Iris pigment epithelial cell (primary cell): ENCODE data around the gene CWC27.
"Not testable (repeated sequence)": the region's sequence is repeated elsewhere in the genome, so short reads cannot be mapped to it uniquely, and the experiment has no call there.

Experiments
- DNase-seq: peaks from one replicate; pipeline ENCODE4 v3.0.0-alpha.2; 2011; ENCODE audit warnings: low read depth

Gene CWC27

GRCh38 chr5:64838803-64839202 is 70.1 kb downstream of the CWC27 start:
- no peak for DNase-seq

GRCh38 chr5:64839936-64840335 is 71.2 kb downstream of the CWC27 start:
- DNase-seq, result no peak

GRCh38 chr5:64840958-64841357 is 72.2 kb downstream of the CWC27 start:
- no peak for DNase-seq

GRCh38 chr5:64853777-64854176 is 85.0 kb downstream of the CWC27 start:
- no peak for DNase-seq

GRCh38 chr5:64854855-64855254 is 86.1 kb downstream of the CWC27 start:
- DNase-seq, result peak; percentile 70

- no peak for DNase-seq
Measured at GRCh38 chr5:64859881-64860280, 91.2 kb downstream of the CWC27 start.

GRCh38 chr5:64861281-64861680 is 92.6 kb downstream of the CWC27 start:
- DNase-seq, result no peak

GRCh38 chr5:64864171-64864570 is 95.4 kb downstream of the CWC27 start:
- DNase-seq, result no peak

- peak; percentile 22 for DNase-seq
Measured at GRCh38 chr5:64865662-64866061, 96.9 kb downstream of the CWC27 start.

GRCh38 chr5:64869419-64869818 is 100.7 kb downstream of the CWC27 start:
- DNase-seq, result peak; percentile 84

GRCh38 chr5:64872044-64872443 is 103.3 kb downstream of the CWC27 start:
- DNase-seq, result peak; percentile 35

GRCh38 chr5:64873441-64873840 is 104.7 kb downstream of the CWC27 start:
- DNase-seq, result no peak

GRCh38 chr5:64874753-64875152 is 106.0 kb downstream of the CWC27 start:
- peak; percentile 73 for DNase-seq

GRCh38 chr5:64876203-64876602 is 107.5 kb downstream of the CWC27 start:
- DNase-seq, result peak; percentile 26

GRCh38 chr5:64880821-64881220 is 112.1 kb downstream of the CWC27 start:
- DNase-seq, result no peak

GRCh38 chr5:64883912-64884311 is 115.2 kb downstream of the CWC27 start:
- no peak for DNase-seq

GRCh38 chr5:64884541-64884940 is 115.8 kb downstream of the CWC27 start:
- no peak for DNase-seq

- DNase-seq, result no peak
Measured at GRCh38 chr5:64887910-64888309, 119.2 kb downstream of the CWC27 start.

GRCh38 chr5:64895748-64896147 is 127.0 kb downstream of the CWC27 start:
- no peak for DNase-seq

GRCh38 chr5:64899838-64900237 is 131.1 kb downstream of the CWC27 start:
- no peak for DNase-seq

GRCh38 chr5:64900618-64901017 is 131.9 kb downstream of the CWC27 start:
- no peak for DNase-seq

GRCh38 chr5:64907399-64907798 is 138.7 kb downstream of the CWC27 start:
- DNase-seq, result not testable (repeated sequence)

- DNase-seq, result peak; percentile 76
Measured at GRCh38 chr5:64914396-64914795, 145.7 kb downstream of the CWC27 start.

GRCh38 chr5:64918083-64918482 is 149.4 kb downstream of the CWC27 start:
- DNase-seq, result no peak

GRCh38 chr5:64921386-64921785 is 152.7 kb downstream of the CWC27 start:
- no peak for DNase-seq
